ENCODE measurements around the gene FBXL3.

The FBXL3 gene

DNA sequence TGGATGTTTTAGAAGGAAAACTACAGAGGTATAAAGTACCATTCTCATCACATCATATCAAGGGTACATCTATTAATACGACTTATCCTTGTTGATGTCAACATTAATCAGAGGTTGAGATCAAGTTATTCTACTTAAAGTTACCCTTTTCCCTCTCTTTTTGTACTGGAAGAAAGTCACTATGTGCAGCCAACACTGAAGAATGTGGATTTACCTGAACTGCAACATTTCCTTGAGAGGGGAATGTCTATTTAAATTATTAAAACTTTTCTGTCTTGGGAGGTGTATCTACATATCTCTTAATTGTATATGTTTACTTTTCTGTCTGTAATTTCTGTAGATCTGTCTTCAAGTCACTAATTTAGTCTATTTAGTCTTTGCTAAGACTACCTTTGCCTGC lies 2.5 kb upstream of the FBXL3 start:
- H3K27ac ChIP-seq (ENCODE audit: poor library complexity, severe bottlenecking), result no peak overlapping the region
- no peak overlapping the region for H3K4me3 ChIP-seq (ENCODE audit: severe bottlenecking)
- peaks cover 19% of the 10 kb centered on the region for H3K4me1 ChIP-seq (ENCODE audit: insufficient read depth, poor library complexity, severe bottlenecking)
- DNase-seq (ENCODE audit: low spot score) (no peak), ATAC-seq (ENCODE audit: low read depth) (no peak)
- peaks cover 2% of the 10 kb centered on the region; the same call in 1 of the 2 replicates for H3K36me3 ChIP-seq (ENCODE audit: low read depth)
- TF ChIP-seq, protein P1, sequence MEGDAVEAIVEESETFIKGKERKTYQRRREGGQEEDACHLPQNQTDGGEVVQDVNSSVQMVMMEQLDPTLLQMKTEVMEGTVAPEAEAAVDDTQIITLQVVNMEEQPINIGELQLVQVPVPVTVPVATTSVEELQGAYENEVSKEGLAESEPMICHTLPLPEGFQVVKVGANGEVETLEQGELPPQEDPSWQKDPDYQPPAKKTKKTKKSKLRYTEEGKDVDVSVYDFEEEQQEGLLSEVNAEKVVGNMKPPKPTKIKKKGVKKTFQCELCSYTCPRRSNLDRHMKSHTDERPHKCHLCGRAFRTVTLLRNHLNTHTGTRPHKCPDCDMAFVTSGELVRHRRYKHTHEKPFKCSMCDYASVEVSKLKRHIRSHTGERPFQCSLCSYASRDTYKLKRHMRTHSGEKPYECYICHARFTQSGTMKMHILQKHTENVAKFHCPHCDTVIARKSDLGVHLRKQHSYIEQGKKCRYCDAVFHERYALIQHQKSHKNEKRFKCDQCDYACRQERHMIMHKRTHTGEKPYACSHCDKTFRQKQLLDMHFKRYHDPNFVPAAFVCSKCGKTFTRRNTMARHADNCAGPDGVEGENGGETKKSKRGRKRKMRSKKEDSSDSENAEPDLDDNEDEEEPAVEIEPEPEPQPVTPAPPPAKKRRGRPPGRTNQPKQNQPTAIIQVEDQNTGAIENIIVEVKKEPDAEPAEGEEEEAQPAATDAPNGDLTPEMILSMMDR (IDR thresholded peaks at IDR 0.05; ENCODE audit: poor library complexity, severe bottlenecking), result no peak
- H3K9me3 ChIP-seq (ENCODE audit: severe bottlenecking), result no peaks in the 10 kb centered on the region
- no peaks in the 10 kb centered on the region for H3K27me3 ChIP-seq (ENCODE audit: insufficient read depth, poor library complexity, severe bottlenecking)

DNA sequence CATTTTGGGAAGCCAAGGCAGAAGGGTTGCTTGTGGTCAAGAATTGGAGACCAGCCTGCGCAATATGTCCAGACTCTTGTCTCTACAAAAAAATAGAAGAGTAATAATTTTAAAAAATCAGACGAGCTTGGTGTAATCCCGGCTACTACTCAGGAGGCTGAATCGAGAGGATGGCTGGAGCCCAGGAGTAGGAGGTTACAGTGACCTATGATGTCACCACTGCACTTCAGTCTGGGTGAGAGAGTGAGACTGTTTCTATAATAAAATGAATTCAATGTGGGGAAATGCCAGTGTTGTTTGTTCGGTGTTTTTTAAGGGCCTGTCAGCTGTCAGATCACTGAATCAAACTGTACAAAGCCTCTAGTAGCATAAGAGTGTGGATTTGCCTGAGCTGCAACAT lies 1.2 kb upstream of the FBXL3 start:
- Histone ChIP-seq H3K9me3 (ENCODE audit: severe bottlenecking) (no peaks in the 10 kb centered on the region), H3K27ac (ENCODE audit: poor library complexity, severe bottlenecking) (no peak overlapping the region)

DNA sequence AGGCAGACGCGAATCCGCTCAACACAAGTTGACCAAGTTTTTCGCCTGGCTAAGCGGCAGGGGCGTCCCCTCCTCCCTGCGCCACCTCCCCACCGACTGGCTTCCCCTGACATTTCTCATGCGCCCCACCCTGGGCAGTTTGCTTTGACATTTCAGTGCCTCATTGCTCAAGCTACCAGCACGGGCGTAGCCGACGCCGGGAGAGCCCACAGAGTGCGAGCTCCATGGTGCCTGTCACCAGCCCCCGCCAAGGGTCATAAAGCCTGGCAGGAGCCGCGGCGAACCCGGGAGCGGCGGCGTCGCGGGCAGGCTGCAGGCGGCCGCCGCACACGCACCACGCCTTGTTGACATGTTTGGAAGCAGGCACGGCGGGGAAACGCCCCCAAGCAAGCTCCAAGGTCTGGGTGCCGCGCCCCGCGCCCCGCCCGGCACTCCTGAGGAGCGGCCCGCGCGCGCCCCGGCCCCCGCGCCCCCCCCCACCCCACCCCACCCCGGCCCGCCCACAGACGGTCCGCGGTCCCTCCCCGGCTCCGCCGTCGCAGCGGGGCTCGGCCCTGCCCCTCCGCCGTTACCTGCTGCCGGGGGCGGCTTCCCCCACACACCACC lies 601 bp downstream of the FBXL3 start:
- Histone ChIP-seq H3K27me3 (ENCODE audit: insufficient read depth, poor library complexity, severe bottlenecking) (no peaks in the 10 kb centered on the region), H3K4me1 (ENCODE audit: insufficient read depth, poor library complexity, severe bottlenecking) (peaks cover 35% of the 10 kb centered on the region), H3K9me3 (ENCODE audit: severe bottlenecking) (no peaks in the 10 kb centered on the region), H3K4me3 (ENCODE audit: severe bottlenecking) (peak overlapping the region; percentile 85), H3K27ac (ENCODE audit: poor library complexity, severe bottlenecking) (peak overlapping the region; percentile 65), H3K36me3 (ENCODE audit: low read depth) (peaks cover 21% of the 10 kb centered on the region)
- ATAC-seq (ENCODE audit: low read depth), result peak; percentile 78
- TF ChIP-seq, protein P1 (IDR thresholded peaks at IDR 0.05; ENCODE audit: poor library complexity, severe bottlenecking), result no peak
- peak; percentile 83 for DNase-seq (ENCODE audit: low spot score)

More for the DNA sequence above, 1.2 kb upstream of the FBXL3 start:
- Histone ChIP-seq H3K4me1 (ENCODE audit: insufficient read depth, poor library complexity, severe bottlenecking) (peaks cover 28% of the 10 kb centered on the region), H3K27me3 (ENCODE audit: insufficient read depth, poor library complexity, severe bottlenecking) (no peaks in the 10 kb centered on the region), H3K4me3 (ENCODE audit: severe bottlenecking) (no peak overlapping the region), H3K36me3 (ENCODE audit: low read depth) (peaks cover 15% of the 10 kb centered on the region; the same call in 1 of the 2 replicates)
- TF ChIP-seq, protein P1 (IDR thresholded peaks at IDR 0.05; ENCODE audit: poor library complexity, severe bottlenecking), result no peak
- DNase-seq (ENCODE audit: low spot score) (no peak), ATAC-seq (ENCODE audit: low read depth) (no peak)

DNA sequence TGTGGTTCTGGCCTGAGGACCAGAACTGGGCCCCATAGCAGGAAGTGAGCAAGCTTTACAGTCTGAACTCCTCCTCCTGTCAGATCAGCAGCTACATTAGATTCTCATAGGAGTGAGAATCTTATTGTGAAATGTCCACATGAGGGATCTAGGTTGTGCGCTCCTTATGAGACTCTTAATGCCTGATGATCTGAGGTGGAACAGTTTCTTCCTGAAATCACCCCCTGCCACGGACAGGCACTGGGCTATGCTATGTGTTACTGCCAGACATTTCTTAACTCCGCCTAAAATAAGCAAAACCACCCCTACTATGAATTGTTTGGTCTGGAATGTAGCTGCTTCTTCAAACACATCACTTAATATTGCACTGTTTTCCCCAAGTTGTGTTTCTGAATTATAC lies 4.6 kb downstream of the FBXL3 start:
- ATAC-seq (ENCODE audit: low read depth) (no peak), DNase-seq (ENCODE audit: low spot score) (no peak)
- Histone ChIP-seq H3K9me3 (ENCODE audit: severe bottlenecking) (no peaks in the 10 kb centered on the region), H3K4me1 (ENCODE audit: insufficient read depth, poor library complexity, severe bottlenecking) (peaks cover 25% of the 10 kb centered on the region), H3K27ac (ENCODE audit: poor library complexity, severe bottlenecking) (no peak overlapping the region), H3K4me3 (ENCODE audit: severe bottlenecking) (no peak overlapping the region), H3K27me3 (ENCODE audit: insufficient read depth, poor library complexity, severe bottlenecking) (no peaks in the 10 kb centered on the region), H3K36me3 (ENCODE audit: low read depth) (peaks cover 52% of the 10 kb centered on the region)
- TF ChIP-seq, protein P1 (IDR thresholded peaks at IDR 0.05; ENCODE audit: poor library complexity, severe bottlenecking), result no peak

DNA sequence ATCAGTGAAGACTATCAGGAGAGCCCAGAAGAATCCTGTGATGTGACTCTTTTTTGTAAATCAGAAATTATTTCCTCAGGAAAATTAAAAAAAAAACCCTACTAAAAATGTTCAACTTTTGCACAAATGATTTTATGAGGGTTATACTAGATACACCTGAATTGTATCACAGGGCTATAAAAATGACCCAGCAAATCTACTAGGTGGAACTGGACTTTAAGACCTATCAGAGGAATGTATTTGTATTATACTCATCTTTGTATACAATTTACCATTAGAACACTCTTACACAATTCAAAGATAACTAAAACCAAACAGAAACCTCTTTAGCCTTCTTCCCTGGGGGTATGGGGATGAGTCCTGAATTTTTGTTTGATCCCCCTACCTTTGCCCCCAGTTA lies 7.2 kb downstream of the FBXL3 start:
- TF ChIP-seq, protein P1 (IDR thresholded peaks at IDR 0.05; ENCODE audit: poor library complexity, severe bottlenecking), result no peak
- peaks cover 78% of the 10 kb centered on the region for H3K36me3 ChIP-seq (ENCODE audit: low read depth)
- H3K4me1 ChIP-seq (ENCODE audit: insufficient read depth, poor library complexity, severe bottlenecking), result peaks cover 20% of the 10 kb centered on the region
- H3K9me3 ChIP-seq (ENCODE audit: severe bottlenecking), result no peaks in the 10 kb centered on the region
- no peak for DNase-seq (ENCODE audit: low spot score)
- H3K4me3 ChIP-seq (ENCODE audit: severe bottlenecking), result no peak overlapping the region
- no peak for ATAC-seq (ENCODE audit: low read depth)
- H3K27me3 ChIP-seq (ENCODE audit: insufficient read depth, poor library complexity, severe bottlenecking), result no peaks in the 10 kb centered on the region
- H3K27ac ChIP-seq (ENCODE audit: poor library complexity, severe bottlenecking), result no peak overlapping the region
